HUES48 (cell line): ENCODE measurements around the gene PITRM1.

Experiments used
- H3K27ac ChIP-seq: one replicate; pipeline ENCODE4 v1.7.0; 2013; ENCODE audit warnings: low read depth, low read length, inconsistent platforms
- H3K27me3 ChIP-seq: 2 replicates; pipeline ENCODE4 v1.6.1; 2013; ENCODE audit warnings: mild to moderate bottlenecking, low read length; ENCODE audit not compliant: control insufficient read depth, insufficient read depth
- H3K36me3 ChIP-seq: 2 replicates; pipeline ENCODE4 v1.6.1; 2013; ENCODE audit warnings: low read length; ENCODE audit not compliant: control insufficient read depth, insufficient read depth
- H3K4me1 ChIP-seq: 2 replicates; pipeline ENCODE4 v1.6.1; 2013; ENCODE audit warnings: mild to moderate bottlenecking, low read length; ENCODE audit not compliant: control insufficient read depth, insufficient read depth
- H3K4me3 ChIP-seq: 2 replicates; pipeline ENCODE4 v1.5.1; 2013; ENCODE audit warnings: mild to moderate bottlenecking, low read depth, low read length
- H3K9ac ChIP-seq: 2 replicates; pipeline ENCODE4 v1.6.1; 2013; ENCODE audit warnings: mild to moderate bottlenecking, low read depth, low read length, moderate library complexity
- H3K9me3 ChIP-seq: 2 replicates; pipeline ENCODE4 v1.6.1; 2013; ENCODE audit warnings: low read length; ENCODE audit not compliant: control insufficient read depth, insufficient read depth

The PITRM1 gene

DNA sequence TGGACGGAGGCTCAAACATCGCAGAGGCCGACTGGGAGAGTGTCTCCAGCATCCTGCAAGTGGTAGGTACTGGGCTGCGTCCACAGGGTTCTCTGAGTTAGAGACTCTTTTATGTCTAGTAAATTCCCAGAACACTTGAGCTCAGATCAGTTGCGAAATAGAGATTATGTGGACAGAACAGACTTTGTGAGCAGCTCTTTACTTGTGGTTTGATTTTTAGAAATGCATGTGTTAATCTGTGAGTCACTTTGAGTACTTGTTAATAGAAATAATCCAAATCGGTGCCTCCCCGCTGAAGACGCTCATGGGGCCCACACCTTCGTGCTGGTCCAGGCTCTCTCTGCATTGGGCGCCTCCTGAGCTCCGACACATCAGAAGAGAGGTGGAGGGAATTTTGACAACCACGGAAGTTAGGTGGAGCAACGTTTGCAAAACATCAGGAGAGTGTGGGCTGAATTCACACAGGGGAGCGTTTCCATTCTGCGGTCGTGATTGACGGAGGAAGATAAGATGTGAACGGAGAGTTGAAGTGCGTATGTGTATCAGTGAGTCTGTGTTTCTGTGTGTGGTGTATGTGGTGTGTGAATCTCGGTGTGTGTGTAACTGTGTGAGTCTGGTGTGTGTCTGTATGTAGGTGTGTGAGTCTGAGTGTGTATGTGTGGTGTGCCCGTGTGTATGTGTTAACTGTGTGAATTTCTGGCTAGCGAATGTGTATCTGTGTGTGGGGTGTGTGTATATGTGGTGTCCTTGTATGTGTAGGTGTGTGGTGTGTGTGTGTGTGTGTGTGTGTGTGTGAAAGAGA lies 73.1 kb downstream of the PITRM1 start:
- no peaks in the 10 kb centered on the region for H3K27me3 ChIP-seq
- no peak overlapping the region for H3K4me3 ChIP-seq
- H3K9ac ChIP-seq, result no peak overlapping the region
- no peaks in the 10 kb centered on the region for H3K9me3 ChIP-seq
- peaks cover 16% of the 10 kb centered on the region for H3K4me1 ChIP-seq
- peaks cover 58% of the 10 kb centered on the region for H3K36me3 ChIP-seq
- H3K27ac ChIP-seq, result no peak overlapping the region

DNA sequence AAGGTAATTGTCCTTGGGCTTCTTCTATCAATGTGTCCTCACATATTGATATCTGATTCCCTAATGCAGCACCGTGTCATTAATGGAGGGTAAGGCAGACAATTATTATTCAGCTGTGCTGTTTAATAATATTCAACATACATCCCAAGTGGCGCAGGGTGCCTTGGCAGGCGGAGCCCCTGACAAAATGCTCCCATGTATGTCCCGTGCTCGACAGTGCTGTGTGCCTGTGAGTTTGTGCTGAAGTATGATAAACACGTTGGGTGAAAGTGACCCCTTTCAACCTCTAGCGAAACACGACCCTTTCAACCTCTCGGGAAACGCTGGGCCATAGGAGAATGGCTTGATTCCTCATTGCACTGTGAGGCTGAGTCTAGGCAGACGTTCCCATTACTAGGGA lies 73.9 kb downstream of the PITRM1 start:
- Histone ChIP-seq H3K4me3 (no peak overlapping the region), H3K27ac (no peak overlapping the region), H3K9me3 (no peaks in the 10 kb centered on the region), H3K36me3 (peaks cover 50% of the 10 kb centered on the region), H3K4me1 (peaks cover 17% of the 10 kb centered on the region), H3K9ac (no peak overlapping the region), H3K27me3 (no peaks in the 10 kb centered on the region)

DNA sequence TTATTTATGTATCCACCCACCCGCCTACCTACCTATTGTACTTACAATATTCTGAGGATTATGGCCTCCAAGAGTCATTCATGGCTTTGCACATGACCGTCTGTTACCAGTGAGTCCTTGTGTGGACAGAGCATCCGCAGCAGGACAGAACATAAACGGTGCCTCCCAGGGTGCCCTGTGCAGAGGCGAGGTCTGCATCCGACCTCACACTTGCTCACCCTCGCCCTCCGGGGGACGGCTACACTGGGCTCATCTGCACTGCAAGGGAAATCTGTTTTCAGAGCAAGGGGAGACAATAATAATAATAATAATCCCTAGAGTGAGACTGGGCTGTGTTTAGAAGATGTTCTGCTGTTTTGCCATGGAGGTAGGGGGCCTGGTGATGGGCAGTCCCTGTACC lies 75.4 kb downstream of the PITRM1 start:
- Histone ChIP-seq H3K4me3 (no peak overlapping the region), H3K27ac (no peak overlapping the region), H3K36me3 (peaks cover 42% of the 10 kb centered on the region), H3K9ac (no peak overlapping the region), H3K4me1 (peaks cover 13% of the 10 kb centered on the region; the same call in 1 of the 2 replicates), H3K27me3 (no peaks in the 10 kb centered on the region), H3K9me3 (no peaks in the 10 kb centered on the region)

DNA sequence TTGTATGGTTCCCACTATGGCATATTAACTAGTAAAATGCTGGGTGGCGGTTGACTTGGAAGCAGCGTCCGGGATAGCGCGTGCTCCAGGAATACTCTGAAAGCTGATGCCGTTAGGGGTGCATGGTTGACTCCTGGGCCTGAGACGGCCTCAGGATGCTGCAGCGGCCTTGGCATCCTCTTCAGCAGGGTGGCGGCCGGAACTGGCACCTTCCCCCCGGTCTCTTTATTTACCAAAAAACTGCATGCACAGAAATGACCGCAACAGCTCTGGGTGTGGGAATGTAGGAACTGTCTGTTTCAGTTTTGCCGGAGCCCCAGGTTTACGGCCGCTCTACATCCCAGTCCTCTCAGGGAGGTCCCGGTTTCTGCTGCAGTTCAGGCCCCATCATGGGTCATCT lies 76.4 kb downstream of the PITRM1 start:
- Histone ChIP-seq H3K36me3 (peaks cover 42% of the 10 kb centered on the region), H3K9ac (no peak overlapping the region), H3K27me3 (no peaks in the 10 kb centered on the region), H3K27ac (peak overlapping the region; percentile 90), H3K4me3 (no peak overlapping the region), H3K4me1 (peaks cover 13% of the 10 kb centered on the region; the same call in 1 of the 2 replicates), H3K9me3 (no peaks in the 10 kb centered on the region)

DNA sequence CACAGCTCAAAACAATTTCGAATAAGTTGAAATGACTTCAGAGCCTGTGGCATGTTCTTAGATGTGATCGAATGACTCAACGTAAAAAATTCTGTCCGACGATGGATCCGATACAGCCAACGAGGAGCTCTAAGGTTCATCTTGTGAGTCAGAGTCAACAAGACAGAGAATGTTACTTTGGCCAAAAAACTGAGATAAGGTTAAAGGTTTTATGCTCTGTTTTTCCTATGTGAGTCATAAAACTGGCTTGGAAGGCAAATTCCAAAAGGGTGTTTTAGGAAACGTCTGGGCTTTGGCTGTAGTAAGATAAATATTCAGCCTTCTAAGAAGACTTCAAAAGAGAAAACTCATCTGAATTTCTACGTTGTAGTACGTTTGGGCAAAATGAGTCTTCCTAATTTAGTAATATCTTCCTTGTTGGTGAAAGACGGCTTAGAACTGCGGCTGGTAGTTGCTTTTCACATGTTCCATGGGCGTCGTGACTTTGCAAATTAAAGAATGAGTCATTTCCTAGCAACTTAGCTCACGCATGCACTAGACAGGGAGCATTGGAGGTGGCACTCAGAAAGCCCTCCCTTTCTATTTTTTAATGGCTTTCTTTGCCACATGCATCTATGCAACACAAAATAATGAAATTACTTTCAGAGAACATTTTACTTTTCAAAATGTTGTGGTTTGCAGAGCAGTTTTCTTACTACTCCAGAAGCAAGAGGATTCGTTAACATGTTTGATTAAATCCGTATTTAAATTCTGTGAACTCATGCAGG lies 77.0 kb downstream of the PITRM1 start:
- Histone ChIP-seq H3K27me3 (no peaks in the 10 kb centered on the region), H3K4me1 (peaks cover 16% of the 10 kb centered on the region; the same call in 1 of the 2 replicates), H3K27ac (peak overlapping the region; percentile 90), H3K9ac (no peak overlapping the region), H3K36me3 (peaks cover 41% of the 10 kb centered on the region), H3K4me3 (no peak overlapping the region), H3K9me3 (no peaks in the 10 kb centered on the region)

DNA sequence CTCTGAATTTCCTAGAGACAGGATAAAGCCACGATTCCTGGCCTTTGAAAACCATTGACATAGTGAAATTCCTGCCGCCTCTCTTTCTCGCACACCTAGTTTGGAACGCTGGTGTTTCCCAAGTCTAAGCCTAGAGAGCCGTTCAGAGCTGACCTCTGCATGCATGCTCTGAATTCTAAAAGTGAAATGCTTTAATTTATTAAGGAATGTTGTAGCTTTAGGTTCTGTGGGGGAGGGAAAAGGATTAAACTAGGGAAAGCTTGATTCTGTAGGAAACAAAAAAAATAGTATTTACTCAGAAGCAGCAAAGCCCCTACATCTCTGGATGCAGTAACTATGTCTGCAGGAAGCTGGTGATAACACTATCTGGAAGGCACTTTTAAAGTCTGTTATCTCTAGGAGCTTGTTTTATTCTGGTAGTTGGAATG lies 78.0 kb downstream of the PITRM1 start:
- Histone ChIP-seq H3K27ac (peak overlapping the region; percentile 90), H3K9me3 (no peaks in the 10 kb centered on the region), H3K4me3 (no peak overlapping the region), H3K36me3 (peaks cover 32% of the 10 kb centered on the region), H3K4me1 (peaks cover 18% of the 10 kb centered on the region; the same call in 1 of the 2 replicates), H3K9ac (no peak overlapping the region), H3K27me3 (no peaks in the 10 kb centered on the region)

GRCh38 chr10:3093996-3094395 lies 78.6 kb downstream of the PITRM1 start:
- Histone ChIP-seq H3K27ac (peak overlapping the region; percentile 90), H3K4me3 (no peak overlapping the region), H3K27me3 (no peaks in the 10 kb centered on the region), H3K9ac (no peak overlapping the region), H3K36me3 (peaks cover 26% of the 10 kb centered on the region), H3K4me1 (peaks cover 18% of the 10 kb centered on the region; the same call in 1 of the 2 replicates), H3K9me3 (no peaks in the 10 kb centered on the region)

DNA sequence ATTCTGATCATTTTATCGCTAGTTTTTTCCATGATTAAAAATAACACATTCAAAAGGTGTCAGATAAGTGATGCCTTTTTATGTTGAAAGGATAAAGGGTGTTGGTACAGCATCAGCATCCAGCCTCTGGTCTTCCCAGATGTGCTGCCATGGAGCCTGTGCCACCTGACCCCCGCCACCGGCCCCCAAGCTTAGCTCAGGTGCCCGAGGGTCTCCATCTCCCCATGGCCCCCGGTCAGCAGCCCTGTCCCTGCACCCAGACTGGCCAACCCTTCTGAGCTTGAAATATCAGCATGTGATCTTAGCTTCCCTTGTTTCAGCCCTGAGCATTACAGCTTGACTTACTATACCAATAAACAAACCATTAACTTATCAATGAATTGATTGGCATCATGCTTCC lies 80.7 kb downstream of the PITRM1 start:
- H3K9me3 ChIP-seq, result no peaks in the 10 kb centered on the region
- no peak overlapping the region for H3K4me3 ChIP-seq
- peaks cover 18% of the 10 kb centered on the region; the same call in 1 of the 2 replicates for H3K4me1 ChIP-seq
- H3K27me3 ChIP-seq, result no peaks in the 10 kb centered on the region
- H3K9ac ChIP-seq, result no peak overlapping the region
- H3K27ac ChIP-seq, result no peak overlapping the region
- peaks cover 24% of the 10 kb centered on the region for H3K36me3 ChIP-seq

DNA sequence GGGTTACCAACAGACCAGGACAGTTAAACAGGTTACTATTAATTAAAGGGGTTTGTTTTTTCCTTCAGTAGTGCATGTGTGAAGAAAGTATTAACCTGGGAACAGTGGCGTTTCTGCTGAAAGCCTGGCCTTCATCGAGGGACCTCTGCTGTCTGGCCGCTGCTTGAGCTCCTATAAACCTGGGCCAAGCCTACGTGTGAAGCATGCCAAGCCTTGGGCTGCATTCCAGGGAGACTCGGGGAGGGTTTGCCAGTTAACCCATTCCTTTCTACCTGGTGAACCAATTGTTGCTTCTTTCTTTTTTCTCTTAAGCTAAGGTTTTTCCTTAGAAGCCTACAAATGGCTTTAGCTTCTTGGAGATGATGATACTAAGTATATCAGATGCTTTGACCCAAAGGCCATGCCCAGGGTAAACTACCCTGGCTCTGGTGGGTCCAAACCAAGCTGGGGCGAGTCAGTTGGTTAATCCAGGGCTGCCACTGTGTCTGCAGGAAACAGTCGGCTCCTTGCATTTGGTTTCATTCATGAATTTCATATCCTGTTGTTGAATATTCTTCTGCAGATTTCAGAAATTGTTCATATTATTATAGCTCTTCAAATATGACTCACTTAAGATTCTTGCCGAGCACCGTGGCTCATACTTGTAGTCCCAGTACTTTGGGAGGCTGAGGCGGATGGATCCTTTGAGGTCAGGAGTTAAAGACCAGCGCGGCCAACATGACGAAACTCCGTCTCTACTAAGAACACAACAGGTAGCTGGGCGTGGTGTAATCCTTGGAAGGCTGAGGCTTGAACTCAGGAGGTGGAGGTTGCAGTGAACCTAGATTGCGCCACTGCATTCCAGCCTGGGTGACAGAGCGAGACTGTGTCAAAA lies 81.4 kb downstream of the PITRM1 start:
- Histone ChIP-seq H3K4me3 (no peak overlapping the region), H3K9ac (no peak overlapping the region), H3K4me1 (peaks cover 18% of the 10 kb centered on the region; the same call in 1 of the 2 replicates), H3K27me3 (no peaks in the 10 kb centered on the region), H3K36me3 (peaks cover 27% of the 10 kb centered on the region), H3K27ac (peak overlapping the region; percentile 36), H3K9me3 (no peaks in the 10 kb centered on the region)

GRCh38 chr10:3090388-3090787 lies 82.2 kb downstream of the PITRM1 start:
- peaks cover 14% of the 10 kb centered on the region; the same call in 1 of the 2 replicates for H3K4me1 ChIP-seq
- no peak overlapping the region for H3K9ac ChIP-seq
- H3K36me3 ChIP-seq, result peaks cover 24% of the 10 kb centered on the region
- H3K4me3 ChIP-seq, result no peak overlapping the region
- H3K27ac ChIP-seq, result no peak overlapping the region
- no peaks in the 10 kb centered on the region for H3K9me3 ChIP-seq
- no peaks in the 10 kb centered on the region for H3K27me3 ChIP-seq
